ENCODE measurements around the gene ASB18. TPM values are rescaled to one million over a fixed set of nuclear protein-coding genes. Genes with fewer than 3 reads are reported as not detected.

Gene ASB18
- total RNA-seq, 3 donors from 2014 or later = not detected

- H3K36me3 ChIP-seq (ENCODE audit: low read depth) = no peaks in the 10 kb centered on the region
- no peak for DNase-seq
- TF ChIP-seq, protein P1, sequence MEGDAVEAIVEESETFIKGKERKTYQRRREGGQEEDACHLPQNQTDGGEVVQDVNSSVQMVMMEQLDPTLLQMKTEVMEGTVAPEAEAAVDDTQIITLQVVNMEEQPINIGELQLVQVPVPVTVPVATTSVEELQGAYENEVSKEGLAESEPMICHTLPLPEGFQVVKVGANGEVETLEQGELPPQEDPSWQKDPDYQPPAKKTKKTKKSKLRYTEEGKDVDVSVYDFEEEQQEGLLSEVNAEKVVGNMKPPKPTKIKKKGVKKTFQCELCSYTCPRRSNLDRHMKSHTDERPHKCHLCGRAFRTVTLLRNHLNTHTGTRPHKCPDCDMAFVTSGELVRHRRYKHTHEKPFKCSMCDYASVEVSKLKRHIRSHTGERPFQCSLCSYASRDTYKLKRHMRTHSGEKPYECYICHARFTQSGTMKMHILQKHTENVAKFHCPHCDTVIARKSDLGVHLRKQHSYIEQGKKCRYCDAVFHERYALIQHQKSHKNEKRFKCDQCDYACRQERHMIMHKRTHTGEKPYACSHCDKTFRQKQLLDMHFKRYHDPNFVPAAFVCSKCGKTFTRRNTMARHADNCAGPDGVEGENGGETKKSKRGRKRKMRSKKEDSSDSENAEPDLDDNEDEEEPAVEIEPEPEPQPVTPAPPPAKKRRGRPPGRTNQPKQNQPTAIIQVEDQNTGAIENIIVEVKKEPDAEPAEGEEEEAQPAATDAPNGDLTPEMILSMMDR (IDR thresholded peaks at IDR 0.05) = no peak
- H3K9me3 ChIP-seq = no peaks in the 10 kb centered on the region
- H3K4me3 ChIP-seq = no peak overlapping the region
- no peaks in the 10 kb centered on the region for H3K4me1 ChIP-seq (ENCODE audit: low read depth)
- intact Hi-C loops (cut with DNase I, micrococcal nuclease) = no loop called here
- no peak for ATAC-seq
Measured at GRCh38 chr2:236298924-236299475, 34.8 kb upstream of the ASB18 start.

DNA sequence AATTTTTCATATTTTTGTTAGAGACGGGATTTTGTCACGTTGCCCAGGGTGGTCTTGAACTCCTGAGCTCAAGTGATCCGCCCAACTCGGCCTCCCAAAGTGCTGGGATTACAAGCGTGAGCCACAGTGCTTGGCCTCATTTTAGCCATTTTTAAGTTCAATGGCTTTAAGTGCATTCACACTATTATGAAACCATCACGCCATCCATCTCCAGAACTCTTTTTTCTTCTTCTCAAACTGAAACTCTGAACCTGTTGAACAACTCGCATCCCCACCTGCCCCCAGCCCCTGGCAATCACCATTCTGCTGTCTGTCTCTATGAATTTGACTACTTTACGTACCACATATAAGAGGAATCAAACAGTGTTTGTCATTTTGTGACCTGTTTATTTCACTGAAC is 31.3 kb upstream of the ASB18 start:
- Histone ChIP-seq H3K4me3 (no peak overlapping the region), H3K4me1 (ENCODE audit: low read depth) (no peaks in the 10 kb centered on the region), H3K36me3 (ENCODE audit: low read depth) (no peaks in the 10 kb centered on the region), H3K9me3 (no peaks in the 10 kb centered on the region)
- TF ChIP-seq, protein P1 (IDR thresholded peaks at IDR 0.05) = no peak
- ATAC-seq (no peak), DNase-seq (no peak)
- intact Hi-C loops (cut with DNase I, micrococcal nuclease) = no loop called here

- no peak for ATAC-seq
- Histone ChIP-seq H3K4me3 (no peak overlapping the region), H3K4me1 (ENCODE audit: low read depth) (no peaks in the 10 kb centered on the region), H3K36me3 (ENCODE audit: low read depth) (no peaks in the 10 kb centered on the region), H3K9me3 (no peaks in the 10 kb centered on the region)
- intact Hi-C loops (cut with DNase I, micrococcal nuclease) = no loop called here
- TF ChIP-seq, protein P1 (IDR thresholded peaks at IDR 0.05) = no peak
- DNase-seq = no peak
Measured at GRCh38 chr2:236294647-236295046, 30.4 kb upstream of the ASB18 start.

GRCh38 chr2:236293241-236293810 is 29.1 kb upstream of the ASB18 start:
- H3K4me1 ChIP-seq (ENCODE audit: low read depth) = no peaks in the 10 kb centered on the region
- no peak for ATAC-seq
- DNase-seq = no peak
- TF ChIP-seq, protein P1 (IDR thresholded peaks at IDR 0.05) = no peak
- intact Hi-C loops (cut with DNase I, micrococcal nuclease) = no loop called here
- H3K4me3 ChIP-seq = no peak overlapping the region
- H3K36me3 ChIP-seq (ENCODE audit: low read depth) = no peaks in the 10 kb centered on the region
- H3K9me3 ChIP-seq = no peaks in the 10 kb centered on the region

DNA sequence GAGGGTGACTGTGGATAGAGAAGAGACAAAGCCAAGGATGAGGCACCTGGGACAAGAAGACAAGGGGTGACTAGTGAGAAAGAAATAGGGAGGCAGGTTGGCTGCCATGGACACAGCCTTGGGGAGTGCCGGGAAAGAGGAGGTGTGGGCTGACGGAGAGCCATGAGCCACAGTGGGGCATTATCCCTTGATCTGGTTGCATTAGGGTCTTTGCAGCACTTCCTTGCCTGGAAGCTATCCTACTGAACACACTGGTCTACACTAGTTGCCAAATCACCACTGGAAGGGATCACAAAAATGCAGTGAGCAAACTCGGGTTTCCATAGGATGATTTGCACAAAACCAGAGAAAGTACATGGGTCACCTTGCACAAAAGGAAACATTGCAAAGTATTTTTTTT is 27.7 kb upstream of the ASB18 start:
- ATAC-seq (no peak), DNase-seq (no peak)
- Histone ChIP-seq H3K36me3 (ENCODE audit: low read depth) (no peaks in the 10 kb centered on the region), H3K4me1 (ENCODE audit: low read depth) (no peaks in the 10 kb centered on the region), H3K9me3 (no peaks in the 10 kb centered on the region), H3K4me3 (no peak overlapping the region)
- TF ChIP-seq, protein P1 (IDR thresholded peaks at IDR 0.05) = no peak
- intact Hi-C loops (cut with DNase I, micrococcal nuclease) = no loop called here

DNA sequence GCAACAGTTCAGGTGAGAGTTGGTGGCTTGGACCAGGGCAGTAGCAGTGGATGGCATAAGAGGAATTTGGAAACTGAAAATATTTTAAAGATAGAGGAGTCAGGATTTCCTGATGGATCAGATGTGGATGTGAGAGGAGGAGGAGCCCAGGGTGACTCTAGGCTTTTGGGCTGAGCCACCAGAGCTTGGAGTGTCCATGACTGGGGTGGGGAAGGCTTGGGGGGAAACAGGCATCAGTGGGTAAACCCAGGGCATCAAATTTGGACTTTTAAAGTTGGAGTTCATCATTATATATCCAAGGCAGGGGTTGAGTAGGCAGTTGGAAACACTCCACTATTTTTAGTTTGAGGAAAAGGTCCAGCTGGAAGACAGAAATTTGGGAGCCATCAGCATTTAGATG is 27.3 kb upstream of the ASB18 start:
- ATAC-seq = no peak

More for the DNA sequence above, 27.3 kb upstream of the ASB18 start:
- Histone ChIP-seq H3K9me3 (no peaks in the 10 kb centered on the region), H3K4me3 (no peak overlapping the region), H3K36me3 (ENCODE audit: low read depth) (no peaks in the 10 kb centered on the region), H3K4me1 (ENCODE audit: low read depth) (no peaks in the 10 kb centered on the region)
- no peak for DNase-seq
- intact Hi-C loops (cut with DNase I, micrococcal nuclease) = no loop called here
- TF ChIP-seq, protein P1 (IDR thresholded peaks at IDR 0.05) = no peak
